HepG2 (cell line): ENCODE measurements around the gene PGA4. TPM values are rescaled to one million over a fixed set of nuclear protein-coding genes. Genes with fewer than 3 reads are reported as not detected.

Experiments used
- AGO2 ChIP-seq: fragments of 200-400 bp; formaldehyde crosslinking; optimal IDR thresholded peaks from 2 replicates; pipeline ENCODE3; 2017; ENCODE audit warnings: mild to moderate bottlenecking, low read depth, low read length, moderate library complexity
- ARID2 ChIP-seq: sonication (generic); formaldehyde crosslinking; IDR thresholded peaks from 2 replicates; pipeline ENCODE4 v1.8.1; 2022; ENCODE audit warnings: mild to moderate bottlenecking, missing genetic modification reagents, borderline replicate concordance
- FOXK2 ChIP-seq: fragments of 450-650 bp; IDR thresholded peaks from 2 replicates; pipeline ENCODE4 v1.6.1; 2016
- HDAC6 ChIP-seq: fragments of 200-600 bp; sonication (generic); IDR thresholded peaks from 2 replicates; pipeline ENCODE4 v1.7.0; 2017; ENCODE audit warnings: mild to moderate bottlenecking, antibody characterized with exemption, low read length, low read depth
- NFYC ChIP-seq: IDR thresholded peaks from 2 replicates; pipeline ENCODE4 v1.6.1; 2016; ENCODE audit warnings: missing genetic modification reagents, missing compliant biosample characterization
- NPAS2 ChIP-seq: sonication (generic); formaldehyde crosslinking; IDR thresholded peaks from 2 replicates; pipeline ENCODE4 v1.8.0; 2022; ENCODE audit warnings: mild to moderate bottlenecking, missing genetic modification reagents, borderline replicate concordance
- RAD21 ChIP-seq: fragments of 450-650 bp; formaldehyde crosslinking; IDR thresholded peaks from 2 replicates; pipeline ENCODE4 v1.5.0; 2020; ENCODE audit warnings: mild to moderate bottlenecking
- RBAK ChIP-seq: sonication (generic); formaldehyde crosslinking; IDR thresholded peaks from 2 replicates; pipeline ENCODE4 v1.5.1; 2020; ENCODE audit warnings: mild to moderate bottlenecking, missing genetic modification reagents
- SETDB1 ChIP-seq: sonication (generic); formaldehyde crosslinking; IDR thresholded peaks from 2 replicates; pipeline ENCODE4 v1.5.1; 2020; ENCODE audit warnings: missing genetic modification reagents, mild to moderate bottlenecking, borderline replicate concordance
- SP140L ChIP-seq: sonication (generic); formaldehyde crosslinking; IDR thresholded peaks from 2 replicates; pipeline ENCODE4 v1.4.0; 2020; ENCODE audit warnings: missing genetic modification reagents, borderline replicate concordance
- SRSF4 ChIP-seq: fragments of 200-400 bp; formaldehyde crosslinking; IDR thresholded peaks from one replicate; pipeline ENCODE4 v1.6.1; 2018; ENCODE audit warnings: mild to moderate bottlenecking, low read depth, low read length, moderate library complexity; ENCODE audit not compliant: poor library complexity, severe bottlenecking
- U2AF2 ChIP-seq: fragments of 200-400 bp; formaldehyde crosslinking; IDR thresholded peaks from 2 replicates; pipeline ENCODE4 v1.6.1; 2017; ENCODE audit warnings: low read depth, mild to moderate bottlenecking, low read length
- XBP1 ChIP-seq: sonication (generic); formaldehyde crosslinking; IDR thresholded peaks from 2 replicates; pipeline ENCODE4 v1.5.0; 2020; ENCODE audit warnings: missing genetic modification reagents
- YY1 ChIP-seq: IDR thresholded peaks from 2 replicates; pipeline ENCODE4 v1.6.1; 2011; ENCODE audit warnings: low read length, low read depth, moderate library complexity, mild to moderate bottlenecking; ENCODE audit not compliant: insufficient read depth, insufficient replicate concordance
- ZBTB21 ChIP-seq: sonication (generic); formaldehyde crosslinking; IDR thresholded peaks from 2 replicates; pipeline ENCODE4 v1.4.0; 2020; ENCODE audit warnings: missing genetic modification reagents
- ZNF207 ChIP-seq: fragments of 450-650 bp; IDR thresholded peaks from 2 replicates; pipeline ENCODE4 v1.6.1; 2016; ENCODE audit warnings: antibody characterized with exemption, borderline replicate concordance
- ZNF446 ChIP-seq: sonication (generic); formaldehyde crosslinking; IDR thresholded peaks from 2 replicates; pipeline ENCODE4 v1.5.0; 2020; ENCODE audit warnings: mild to moderate bottlenecking, missing genetic modification reagents
- ZNF672 ChIP-seq: sonication (generic); formaldehyde crosslinking; IDR thresholded peaks from 2 replicates; pipeline ENCODE4 v1.8.1; 2022; ENCODE audit warnings: missing genetic modification reagents
- ZNF773 ChIP-seq: sonication (generic); formaldehyde crosslinking; IDR thresholded peaks from 2 replicates; pipeline ENCODE4 v1.4.0; 2020; ENCODE audit warnings: missing genetic modification reagents, borderline replicate concordance
- ZNF782 ChIP-seq: sonication (generic); formaldehyde crosslinking; IDR thresholded peaks from 2 replicates; pipeline ENCODE4 v1.4.0; 2020; ENCODE audit warnings: missing genetic modification reagents, mild to moderate bottlenecking, borderline replicate concordance
- ZNF816 ChIP-seq: sonication (generic); formaldehyde crosslinking; IDR thresholded peaks from 2 replicates; pipeline ENCODE4 v1.8.0; 2022; ENCODE audit warnings: missing genetic modification reagents, mild to moderate bottlenecking, borderline replicate concordance
- polyA plus RNA-seq, 8 experiments: library from polyadenylated mRNA; depleted of rRNA in 3 of 8; stranded (reverse) in 7 of 8; unstranded in 1 of 8; fragments of >200 nt; fragmentation: Illumina TruSeq in 4 of 8; extraction: Trizol in 4 of 8; gene quantifications; 2 replicates each; pipeline versions ENCODE4 v1.2.1 to v1.2.3, GENCODE V29; 2011 to 2016; ENCODE audit warnings: low read depth in 4 of 8, missing spikeins in 1 of 8, mixed read lengths in 1 of 8; ENCODE audit not compliant: insufficient read depth in 1 of 8
- total RNA-seq, 5 experiments: library from RNA; depleted of rRNA; stranded (reverse); fragments of >200 nt; fragmentation: Illumina TruSeq; extraction: Trizol; gene quantifications; 2 replicates each; pipeline ENCODE4 v1.2.3, GENCODE V29; 2016; ENCODE audit warnings: low read depth in 1 of 5
- TF ChIP-seq, protein P1 (sequence below): sonication (generic); formaldehyde crosslinking; IDR thresholded peaks from 2 replicates; pipeline ENCODE4 v1.8.0; 2022; ENCODE audit warnings: low read depth, missing genetic modification reagents
- TF ChIP-seq, protein P2 (sequence below): sonication (generic); formaldehyde crosslinking; IDR thresholded peaks from 2 replicates; pipeline ENCODE4 v1.4.0; 2020; ENCODE audit warnings: mild to moderate bottlenecking, missing genetic modification reagents
- TF ChIP-seq, protein P3 (sequence below): sonication (generic); formaldehyde crosslinking; IDR thresholded peaks from 2 replicates; pipeline ENCODE4 v1.4.0; 2020; ENCODE audit warnings: mild to moderate bottlenecking, missing genetic modification reagents
- TF ChIP-seq, protein P4 (sequence below): sonication (generic); formaldehyde crosslinking; IDR thresholded peaks from 2 replicates; pipeline ENCODE4 v1.4.0; 2020; ENCODE audit warnings: missing genetic modification reagents
- TF ChIP-seq, protein P5 (sequence below), 2 experiments: sonication (generic) in 1 of 2; formaldehyde crosslinking in 1 of 2; IDR thresholded peaks; 2 replicates each; pipeline versions ENCODE4 v1.5.1 to v1.6.1; 2011 to 2020; ENCODE audit warnings: borderline replicate concordance in 1 of 2, low read depth in 1 of 2, low read length in 1 of 2, mild to moderate bottlenecking in 1 of 2, missing genetic modification reagents in 1 of 2, moderate library complexity in 1 of 2

The PGA4 gene
- total and polyA plus RNA-seq, 2 of the 13 experiments (the other 11 are each of a cell fraction or from before 2014, with no cell fraction given) = not detected

DNA sequence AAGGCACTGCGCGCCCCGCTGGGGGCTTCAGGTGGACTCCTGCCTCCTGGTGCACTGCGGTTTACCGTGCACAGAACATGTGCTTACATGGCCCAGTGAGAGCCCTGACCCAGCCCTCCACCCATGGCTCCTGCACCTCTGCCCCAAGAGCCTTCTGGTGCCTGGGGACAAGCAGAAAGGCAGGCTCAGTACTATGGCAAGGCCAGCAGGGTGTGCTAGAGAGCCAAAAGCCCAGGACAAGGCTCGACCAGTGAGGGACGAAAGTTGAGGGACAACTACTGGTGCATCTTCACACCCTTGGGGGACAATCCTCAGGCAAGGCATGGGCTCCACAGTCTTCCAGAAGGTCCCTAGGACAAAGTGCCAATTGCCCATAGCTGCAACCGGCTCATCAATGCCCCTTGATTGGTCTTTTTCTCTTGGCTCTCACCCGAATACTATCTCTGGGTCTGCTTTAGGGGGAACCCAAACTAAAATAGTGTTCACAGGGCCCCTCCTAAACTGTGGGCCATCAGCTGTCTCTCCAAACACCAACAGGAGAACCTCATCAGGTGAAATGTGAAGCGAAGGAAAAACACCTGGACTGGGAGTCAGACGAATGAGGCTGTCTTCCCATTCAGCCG lies 32.4 kb downstream of the PGA4 start (continued):
- TF ChIP-seq ZNF782 (CRISPR knock-in tag) (no peak), SP140L (CRISPR knock-in tag) (no peak), NPAS2 (CRISPR knock-in tag) (no peak), RBAK (CRISPR knock-in tag) (no peak), ZBTB21 (CRISPR knock-in tag) (no peak), ZNF207 (no peak), RAD21 (peak; percentile 74), SETDB1 (CRISPR knock-in tag) (no peak), NFYC (no peak), U2AF2 (no peak), AGO2 (peak; percentile 69), YY1 (no peak), ARID2 (CRISPR knock-in tag) (no peak), ZNF773 (CRISPR knock-in tag) (no peak), SRSF4 (no peak), FOXK2 (no peak), ZNF672 (CRISPR knock-in tag) (no peak), XBP1 (no peak), HDAC6 (no peak), ZNF816 (CRISPR knock-in tag) (no peak), ZNF446 (CRISPR knock-in tag) (no peak)
- TF ChIP-seq, protein P1, sequence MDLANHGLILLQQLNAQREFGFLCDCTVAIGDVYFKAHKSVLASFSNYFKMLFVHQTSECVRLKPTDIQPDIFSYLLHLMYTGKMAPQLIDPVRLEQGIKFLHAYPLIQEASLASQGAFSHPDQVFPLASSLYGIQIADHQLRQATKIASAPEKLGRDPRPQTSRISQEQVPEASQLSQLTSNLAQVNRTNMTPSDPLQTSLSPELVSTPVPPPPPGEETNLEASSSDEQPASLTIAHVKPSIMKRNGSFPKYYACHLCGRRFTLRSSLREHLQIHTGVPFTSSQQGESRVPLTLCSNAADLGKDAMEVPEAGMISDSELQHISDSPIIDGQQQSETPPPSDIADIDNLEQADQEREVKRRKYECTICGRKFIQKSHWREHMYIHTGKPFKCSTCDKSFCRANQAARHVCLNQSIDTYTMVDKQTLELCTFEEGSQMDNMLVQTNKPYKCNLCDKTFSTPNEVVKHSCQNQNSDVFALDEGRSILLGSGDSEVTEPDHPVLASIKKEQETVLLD (CRISPR knock-in tag) = no peak
- TF ChIP-seq, protein P2, sequence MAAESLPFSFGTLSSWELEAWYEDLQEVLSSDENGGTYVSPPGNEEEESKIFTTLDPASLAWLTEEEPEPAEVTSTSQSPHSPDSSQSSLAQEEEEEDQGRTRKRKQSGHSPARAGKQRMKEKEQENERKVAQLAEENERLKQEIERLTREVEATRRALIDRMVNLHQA (CRISPR knock-in tag) = no peak
- TF ChIP-seq, protein P3, sequence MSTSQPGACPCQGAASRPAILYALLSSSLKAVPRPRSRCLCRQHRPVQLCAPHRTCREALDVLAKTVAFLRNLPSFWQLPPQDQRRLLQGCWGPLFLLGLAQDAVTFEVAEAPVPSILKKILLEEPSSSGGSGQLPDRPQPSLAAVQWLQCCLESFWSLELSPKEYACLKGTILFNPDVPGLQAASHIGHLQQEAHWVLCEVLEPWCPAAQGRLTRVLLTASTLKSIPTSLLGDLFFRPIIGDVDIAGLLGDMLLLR (CRISPR knock-in tag) = no peak
- TF ChIP-seq, protein P4, sequence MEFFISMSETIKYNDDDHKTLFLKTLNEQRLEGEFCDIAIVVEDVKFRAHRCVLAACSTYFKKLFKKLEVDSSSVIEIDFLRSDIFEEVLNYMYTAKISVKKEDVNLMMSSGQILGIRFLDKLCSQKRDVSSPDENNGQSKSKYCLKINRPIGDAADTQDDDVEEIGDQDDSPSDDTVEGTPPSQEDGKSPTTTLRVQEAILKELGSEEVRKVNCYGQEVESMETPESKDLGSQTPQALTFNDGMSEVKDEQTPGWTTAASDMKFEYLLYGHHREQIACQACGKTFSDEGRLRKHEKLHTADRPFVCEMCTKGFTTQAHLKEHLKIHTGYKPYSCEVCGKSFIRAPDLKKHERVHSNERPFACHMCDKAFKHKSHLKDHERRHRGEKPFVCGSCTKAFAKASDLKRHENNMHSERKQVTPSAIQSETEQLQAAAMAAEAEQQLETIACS (CRISPR knock-in tag) = no peak
- TF ChIP-seq, protein P5, sequence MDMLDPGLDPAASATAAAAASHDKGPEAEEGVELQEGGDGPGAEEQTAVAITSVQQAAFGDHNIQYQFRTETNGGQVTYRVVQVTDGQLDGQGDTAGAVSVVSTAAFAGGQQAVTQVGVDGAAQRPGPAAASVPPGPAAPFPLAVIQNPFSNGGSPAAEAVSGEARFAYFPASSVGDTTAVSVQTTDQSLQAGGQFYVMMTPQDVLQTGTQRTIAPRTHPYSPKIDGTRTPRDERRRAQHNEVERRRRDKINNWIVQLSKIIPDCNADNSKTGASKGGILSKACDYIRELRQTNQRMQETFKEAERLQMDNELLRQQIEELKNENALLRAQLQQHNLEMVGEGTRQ (IDR thresholded peaks at IDR 0.05; ENCODE audit: low read depth, low read length) = no peak
- TF ChIP-seq, protein P5 (CRISPR knock-in tag; IDR thresholded peaks at IDR 0.05; ENCODE audit: borderline replicate concordance) = no peak
